BJ (cell line): Measurements from ENCODE around the gene ESD. TPM values are rescaled to one million over a fixed set of nuclear protein-coding genes. Genes with fewer than 3 reads are reported as not detected.
A peak's percentile ranks its signal among the peaks of the same experiment; 100 is the strongest.

Source experiments
- CTCF ChIA-PET: fragments of 350-600 bp; formaldehyde crosslinking; extraction: SDS; loops from one replicate; lab custom pipeline; 2021; ENCODE audit warnings: antibody characterized with exemption, inconsistent platforms; lab: Yijun Ruan, JAX
- POLR2A ChIA-PET: fragments of 300-600 bp; sonication (Branson Sonifier 250); formaldehyde crosslinking; extraction: SDS; loops from one replicate; lab custom pipeline; 2021; ENCODE audit warnings: antibody characterized with exemption; lab: Charles Lee
- DNase-seq: peaks from one replicate; pipeline ENCODE4 v3.0.0-alpha.2; 2011; ENCODE audit warnings: low read depth
- H3K27me3 ChIP-seq: 2 replicates; pipeline ENCODE4 v1.6.0; 2011; ENCODE audit warnings: low read length; ENCODE audit not compliant: control insufficient read depth, insufficient read depth
- H3K36me3 ChIP-seq: 2 replicates; pipeline ENCODE4 v1.5.1; 2011; ENCODE audit warnings: low read length; ENCODE audit not compliant: control insufficient read depth, insufficient read depth
- H3K4me3 ChIP-seq: 2 replicates; pipeline ENCODE4 v1.5.1; 2011; ENCODE audit warnings: low read depth, mild to moderate bottlenecking, control low read depth, low read length
- polyA plus RNA-seq: library from polyadenylated mRNA; depleted of rRNA; stranded (reverse); fragments of >200 nt; gene quantifications from 2 replicates; pipeline ENCODE4 v1.2.3, GENCODE V29; 2011
- TF ChIP-seq, protein P1 (sequence below): IDR thresholded peaks from 2 replicates; pipeline ENCODE4 v1.5.1; 2011; ENCODE audit warnings: low read depth, mild to moderate bottlenecking, control low read depth, inconsistent platforms, low read length, moderate library complexity; ENCODE audit not compliant: insufficient read depth

ESD gene
- polyA plus RNA-seq, 1 experiment: 95.7 TPM

DNA sequence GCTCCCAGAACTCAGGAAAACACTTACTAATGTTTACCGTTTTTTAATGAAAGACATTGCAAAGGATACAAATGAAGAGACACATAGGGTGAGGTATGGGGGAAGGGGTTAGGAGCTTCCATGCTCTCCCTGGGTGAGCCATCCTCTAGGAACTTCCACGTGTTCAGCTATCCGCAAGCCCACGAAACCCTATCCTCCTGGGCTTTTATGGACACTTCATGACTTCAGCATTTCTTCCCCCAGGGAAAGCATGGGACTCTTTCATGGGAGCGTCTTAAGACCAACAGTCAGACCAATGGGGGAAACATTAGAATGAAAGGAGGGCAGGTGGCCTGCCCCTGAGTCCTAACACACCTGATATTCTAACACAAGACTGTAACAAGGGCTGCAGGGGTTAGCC, 6.6 kb upstream of the ESD start:
- TF ChIP-seq, protein P1, sequence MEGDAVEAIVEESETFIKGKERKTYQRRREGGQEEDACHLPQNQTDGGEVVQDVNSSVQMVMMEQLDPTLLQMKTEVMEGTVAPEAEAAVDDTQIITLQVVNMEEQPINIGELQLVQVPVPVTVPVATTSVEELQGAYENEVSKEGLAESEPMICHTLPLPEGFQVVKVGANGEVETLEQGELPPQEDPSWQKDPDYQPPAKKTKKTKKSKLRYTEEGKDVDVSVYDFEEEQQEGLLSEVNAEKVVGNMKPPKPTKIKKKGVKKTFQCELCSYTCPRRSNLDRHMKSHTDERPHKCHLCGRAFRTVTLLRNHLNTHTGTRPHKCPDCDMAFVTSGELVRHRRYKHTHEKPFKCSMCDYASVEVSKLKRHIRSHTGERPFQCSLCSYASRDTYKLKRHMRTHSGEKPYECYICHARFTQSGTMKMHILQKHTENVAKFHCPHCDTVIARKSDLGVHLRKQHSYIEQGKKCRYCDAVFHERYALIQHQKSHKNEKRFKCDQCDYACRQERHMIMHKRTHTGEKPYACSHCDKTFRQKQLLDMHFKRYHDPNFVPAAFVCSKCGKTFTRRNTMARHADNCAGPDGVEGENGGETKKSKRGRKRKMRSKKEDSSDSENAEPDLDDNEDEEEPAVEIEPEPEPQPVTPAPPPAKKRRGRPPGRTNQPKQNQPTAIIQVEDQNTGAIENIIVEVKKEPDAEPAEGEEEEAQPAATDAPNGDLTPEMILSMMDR: no peak
- no peaks in the 10 kb centered on the region for H3K36me3 ChIP-seq
- POLR2A ChIA-PET: no interaction called here
- no peak overlapping the region for H3K4me3 ChIP-seq
- DNase-seq: no peak
- CTCF ChIA-PET: no interaction called here
- no peaks in the 10 kb centered on the region for H3K27me3 ChIP-seq

DNA sequence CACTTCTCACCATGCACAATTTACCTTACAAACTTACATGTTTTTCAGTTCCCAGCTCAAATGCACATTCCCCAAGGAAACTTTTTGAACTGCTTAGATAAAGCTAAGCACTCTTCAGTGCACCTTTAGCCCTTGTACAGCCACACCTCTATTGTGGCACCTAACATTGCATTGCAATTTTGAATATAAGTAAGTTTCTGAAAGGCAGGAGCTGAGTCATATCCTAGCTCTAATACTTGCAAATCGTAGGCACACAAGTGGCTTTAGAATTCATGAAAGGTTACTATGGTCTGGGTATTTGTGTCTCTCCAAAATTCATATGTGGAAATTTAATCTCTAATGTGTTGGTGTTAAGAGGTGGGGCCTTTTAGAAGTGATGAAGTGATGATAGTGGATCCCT, 4.9 kb upstream of the ESD start:
- Histone ChIP-seq H3K27me3 (no peaks in the 10 kb centered on the region), H3K4me3 (no peak overlapping the region), H3K36me3 (no peaks in the 10 kb centered on the region)
- TF ChIP-seq, protein P1: no peak
- no peak for DNase-seq
- POLR2A ChIA-PET: interaction anchor here (1.0 kb wide), 1 partner anchor 8 kb away, joined by 4 read pairs; no protein-coding TSS in a partner anchor
- CTCF ChIA-PET: no interaction called here

DNA sequence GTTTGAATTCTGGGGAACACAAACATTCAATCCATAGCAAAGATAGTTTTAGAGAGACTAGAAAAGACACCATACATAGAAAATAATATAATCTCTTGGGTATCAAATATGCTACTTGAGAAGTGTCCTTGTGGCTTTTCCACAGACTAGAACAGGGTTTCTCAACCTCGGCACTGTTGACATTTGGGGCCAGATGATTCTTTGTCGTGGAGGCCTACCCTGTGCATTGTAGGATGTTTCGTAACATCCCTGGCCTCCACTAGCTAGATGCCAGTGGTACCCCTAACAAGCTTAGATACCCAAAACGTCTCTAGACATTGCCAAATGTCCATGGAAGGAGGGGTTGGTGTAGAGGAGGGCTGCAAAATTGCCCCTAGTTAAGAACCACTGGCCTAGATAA, 2.2 kb upstream of the ESD start:
- no peaks in the 10 kb centered on the region for H3K27me3 ChIP-seq
- ChIA-PET POLR2A (no interaction called here), CTCF (interaction anchor here (1.5 kb wide), 1 partner anchor 32 kb away, joined by 3 read pairs; no protein-coding TSS in a partner anchor)
- H3K36me3 ChIP-seq: no peaks in the 10 kb centered on the region
- H3K4me3 ChIP-seq: no peak overlapping the region
- TF ChIP-seq, protein P1: no peak
- DNase-seq: no peak

DNA sequence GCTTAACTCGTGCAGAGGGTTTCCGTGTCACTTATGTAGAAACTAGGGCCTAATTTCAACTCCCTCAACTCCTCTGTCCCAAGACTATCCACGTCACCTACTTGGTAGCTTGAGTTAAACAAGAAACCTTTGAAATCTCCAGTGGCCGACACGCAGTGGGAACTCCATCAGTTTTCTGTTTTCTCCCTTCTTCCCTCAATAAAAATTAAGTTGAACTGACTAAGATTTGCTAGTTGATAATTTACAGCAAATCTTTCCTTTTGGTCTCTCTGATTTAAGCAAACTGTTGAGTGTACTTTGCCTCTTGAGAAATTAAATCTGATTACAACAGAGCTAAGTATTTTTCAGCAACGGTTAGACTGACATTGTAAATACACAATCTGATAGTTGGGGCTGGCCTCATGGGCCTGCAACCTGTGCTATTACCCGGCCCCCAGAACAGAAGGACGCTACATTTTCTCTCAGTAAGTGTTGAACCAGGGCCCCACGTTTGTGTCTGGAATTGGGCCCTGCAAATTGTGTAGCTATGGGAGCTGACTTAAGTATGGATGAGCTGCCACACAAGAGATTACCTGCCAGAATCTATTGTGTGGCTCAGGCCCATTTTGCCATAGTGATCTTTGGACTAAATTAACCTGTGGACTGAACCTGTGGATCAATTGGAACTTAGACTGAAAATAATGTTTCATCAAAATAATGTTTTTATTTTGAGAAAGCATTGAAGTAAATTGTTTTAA, 708 bp upstream of the ESD start:
- POLR2A ChIA-PET: no interaction called here
- CTCF ChIA-PET: interaction anchor here (0.6 kb wide), 1 partner anchor 925 kb away, joined by 3 read pairs; no protein-coding TSS in a partner anchor
- no peak for DNase-seq

DNA sequence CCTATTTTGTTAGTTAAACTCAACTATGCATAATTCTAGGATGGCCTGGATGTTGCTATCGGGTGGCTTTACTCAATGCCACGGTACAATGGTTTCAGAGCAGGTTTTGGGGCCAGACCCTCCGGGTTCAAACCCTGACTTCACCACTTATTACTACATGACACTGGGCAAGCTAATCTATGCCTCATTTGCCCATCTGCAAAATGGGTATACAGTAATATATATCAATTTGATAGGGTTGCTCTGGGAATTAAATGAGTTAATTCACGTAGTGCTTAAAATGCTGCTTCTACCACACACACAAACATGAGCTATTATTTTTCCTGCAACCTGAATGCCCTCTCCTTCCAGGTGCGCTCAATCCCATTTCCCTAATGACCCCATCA, 839 bp downstream of the ESD start:
- no peaks in the 10 kb centered on the region for H3K27me3 ChIP-seq
- TF ChIP-seq, protein P1: no peak
- H3K36me3 ChIP-seq: no peaks in the 10 kb centered on the region
- ChIA-PET POLR2A (no interaction called here), CTCF (interaction anchor here (0.6 to 1.0 kb wide), 3 partner anchors 11 to 965 kb away, joined by 3 read pairs; no protein-coding TSS in a partner anchor)
- peak overlapping the region; percentile 85 for H3K4me3 ChIP-seq
- DNase-seq: no peak

More for the DNA sequence above, 708 bp upstream of the ESD start:
- TF ChIP-seq, protein P1: no peak
- no peaks in the 10 kb centered on the region for H3K36me3 ChIP-seq
- H3K4me3 ChIP-seq: peak overlapping the region; percentile 85
- no peaks in the 10 kb centered on the region for H3K27me3 ChIP-seq
